ENCODE measurements around the gene NKX2-2. TPM values are rescaled to one million over a fixed set of nuclear protein-coding genes. Genes with fewer than 3 reads are reported as not detected.

The NKX2-2 gene
- total and polyA plus RNA-seq, 4 donors: not detected

DNA sequence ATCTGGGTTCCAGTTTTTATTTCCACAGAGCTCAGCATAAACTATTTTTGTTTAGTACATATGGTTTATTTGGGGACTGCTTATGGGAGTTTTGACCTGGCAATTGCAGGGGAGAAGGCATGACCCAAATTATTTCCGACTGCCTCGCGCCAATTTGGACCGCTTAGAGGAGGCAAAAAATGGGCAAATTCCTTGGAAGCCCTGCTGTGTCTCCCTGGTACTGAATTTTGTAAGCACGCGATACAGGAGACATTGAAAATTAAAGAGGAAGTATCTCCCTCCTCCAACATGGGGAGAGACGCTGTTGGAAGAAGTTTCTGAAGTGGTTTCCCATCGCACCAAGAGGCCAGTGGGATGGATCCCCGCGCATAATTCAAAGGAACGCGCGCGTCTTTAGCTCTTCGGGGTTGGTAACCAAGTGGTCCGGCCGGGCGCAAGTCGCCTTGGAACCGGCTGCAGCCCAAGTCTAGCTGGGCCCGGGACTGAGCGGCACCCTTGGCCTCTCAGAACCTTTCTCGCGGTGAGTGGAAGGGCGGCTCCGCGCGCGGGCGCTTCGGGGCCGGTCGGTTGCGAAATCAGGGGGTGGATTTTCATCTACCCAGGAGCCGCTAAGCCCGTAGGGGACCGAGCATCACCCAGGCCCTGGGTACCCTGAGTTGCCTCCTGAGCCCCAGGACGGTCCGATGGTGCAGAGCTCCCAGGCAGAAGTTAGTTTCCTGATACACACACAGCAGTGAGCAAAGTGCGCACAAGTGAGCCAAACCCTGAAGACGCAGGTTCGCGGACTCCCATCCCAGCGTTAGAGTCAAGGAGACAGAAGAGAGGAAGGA, 6.2 kb downstream of the NKX2-2 start:
- no peak overlapping the region for H3K4me3 ChIP-seq (ENCODE audit: low read depth in 1 of 3, low read length in 3 of 3)
- H3K27me3 ChIP-seq (ENCODE audit: control insufficient read depth in 4 of 4, insufficient read depth in 4 of 4, low read length in 3 of 4): peaks cover 13 to 35% (median 23%) of the 10 kb centered on the region in 4 donors
- peaks cover 26 to 52% (median 40%) of the 10 kb centered on the region in 4 donors for H3K4me1 ChIP-seq (ENCODE audit: control insufficient read depth in 4 of 4, insufficient read depth in 4 of 4, low read length in 3 of 4)
- 9% methylated on average over 44 of the region's 44 CpGs for WGBS
- H3K9me3 ChIP-seq (ENCODE audit: control insufficient read depth in 4 of 4, low read length in 3 of 4): no peaks in the 10 kb centered on the region
- no peak for DNase-seq (ENCODE audit: low spot score)
- H3K36me3 ChIP-seq (ENCODE audit: control insufficient read depth in 4 of 4, insufficient read depth in 3 of 4, low read depth in 1 of 4, low read length in 3 of 4): no peaks in the 10 kb centered on the region
- TF ChIP-seq HNF4G (IDR thresholded peaks at IDR 0.05) (no peak), FOXA2 (IDR thresholded peaks at IDR 0.05) (no peak), NR2F2 (IDR thresholded peaks at IDR 0.05) (no peak), HNF4A (conservative IDR thresholded peaks at IDR 0.05) (no peak), FOXA1 (IDR thresholded peaks at IDR 0.05) (no peak), EGR1 (IDR thresholded peaks at IDR 0.05; ENCODE audit: low read depth in 2 of 2) (no peak)
- TF ChIP-seq, protein P1, sequence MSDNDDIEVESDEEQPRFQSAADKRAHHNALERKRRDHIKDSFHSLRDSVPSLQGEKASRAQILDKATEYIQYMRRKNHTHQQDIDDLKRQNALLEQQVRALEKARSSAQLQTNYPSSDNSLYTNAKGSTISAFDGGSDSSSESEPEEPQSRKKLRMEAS (IDR thresholded peaks at IDR 0.05): no peak
- no peak overlapping the region for H3K27ac ChIP-seq (ENCODE audit: low read depth in 1 of 2, low read length in 2 of 2)
- no peak overlapping the region for H3K9ac ChIP-seq (ENCODE audit: low read depth in 1 of 2, low read length in 2 of 2)

DNA sequence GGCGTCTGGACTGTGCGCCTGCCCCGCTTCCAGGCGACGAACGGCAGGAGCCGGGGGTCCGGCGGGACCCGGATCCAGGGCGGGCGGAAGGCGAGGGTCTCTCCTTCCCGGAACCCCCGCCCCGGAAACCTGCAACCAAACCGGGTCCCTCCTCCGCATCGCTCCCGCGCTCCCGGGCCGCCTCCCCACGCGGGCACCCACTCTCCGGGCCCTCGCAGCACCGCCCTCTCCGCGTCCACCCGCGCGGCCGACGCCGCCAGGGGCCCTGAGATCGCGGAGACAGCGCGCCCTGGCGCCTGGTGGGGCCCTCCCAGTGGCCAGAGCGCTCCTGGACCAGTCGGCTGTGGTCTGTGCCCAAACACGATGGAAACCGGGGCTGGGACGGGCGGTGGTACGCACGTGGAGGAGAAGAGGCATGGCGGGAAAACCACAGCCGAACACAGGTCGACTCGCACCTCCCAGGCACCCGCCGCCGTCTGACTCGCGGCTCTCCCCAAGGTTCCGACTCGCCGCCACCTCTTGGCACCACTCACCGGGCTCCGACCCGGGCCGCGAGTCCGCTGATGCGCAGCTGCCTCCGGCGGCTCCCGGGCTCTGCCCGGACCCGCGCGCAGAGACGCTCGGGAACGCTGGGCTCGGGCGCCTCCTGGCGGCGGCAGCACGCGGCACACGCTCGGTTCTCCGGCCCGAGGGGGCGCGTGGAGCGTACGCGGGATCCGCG, 7.9 kb downstream of the NKX2-2 start:
- no peaks in the 10 kb centered on the region for H3K9me3 ChIP-seq (ENCODE audit: control insufficient read depth in 4 of 4, low read length in 3 of 4)
- H3K4me3 ChIP-seq (ENCODE audit: low read depth in 1 of 3, low read length in 3 of 3): peak overlapping the region; percentile 11 to 66 (median 51)
- WGBS: 3% methylated on average over 95 of the region's 95 CpGs
- H3K9ac ChIP-seq (ENCODE audit: low read depth in 1 of 2, low read length in 2 of 2): no peak overlapping the region
- H3K4me1 ChIP-seq (ENCODE audit: control insufficient read depth in 4 of 4, insufficient read depth in 4 of 4, low read length in 3 of 4): peaks cover 18 to 41% (median 29%) of the 10 kb centered on the region in 4 donors
- peak; percentile 72 for DNase-seq (ENCODE audit: low spot score)
- H3K36me3 ChIP-seq (ENCODE audit: control insufficient read depth in 4 of 4, insufficient read depth in 3 of 4, low read depth in 1 of 4, low read length in 3 of 4): no peaks in the 10 kb centered on the region
- TF ChIP-seq RAD21 (IDR thresholded peaks at IDR 0.05) (peak; percentile 56 to 71), NR2F2 (IDR thresholded peaks at IDR 0.05) (no peak)
- TF ChIP-seq, protein P2, sequence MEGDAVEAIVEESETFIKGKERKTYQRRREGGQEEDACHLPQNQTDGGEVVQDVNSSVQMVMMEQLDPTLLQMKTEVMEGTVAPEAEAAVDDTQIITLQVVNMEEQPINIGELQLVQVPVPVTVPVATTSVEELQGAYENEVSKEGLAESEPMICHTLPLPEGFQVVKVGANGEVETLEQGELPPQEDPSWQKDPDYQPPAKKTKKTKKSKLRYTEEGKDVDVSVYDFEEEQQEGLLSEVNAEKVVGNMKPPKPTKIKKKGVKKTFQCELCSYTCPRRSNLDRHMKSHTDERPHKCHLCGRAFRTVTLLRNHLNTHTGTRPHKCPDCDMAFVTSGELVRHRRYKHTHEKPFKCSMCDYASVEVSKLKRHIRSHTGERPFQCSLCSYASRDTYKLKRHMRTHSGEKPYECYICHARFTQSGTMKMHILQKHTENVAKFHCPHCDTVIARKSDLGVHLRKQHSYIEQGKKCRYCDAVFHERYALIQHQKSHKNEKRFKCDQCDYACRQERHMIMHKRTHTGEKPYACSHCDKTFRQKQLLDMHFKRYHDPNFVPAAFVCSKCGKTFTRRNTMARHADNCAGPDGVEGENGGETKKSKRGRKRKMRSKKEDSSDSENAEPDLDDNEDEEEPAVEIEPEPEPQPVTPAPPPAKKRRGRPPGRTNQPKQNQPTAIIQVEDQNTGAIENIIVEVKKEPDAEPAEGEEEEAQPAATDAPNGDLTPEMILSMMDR (IDR thresholded peaks at IDR 0.05; ENCODE audit: low read depth, low read length, missing input control): peak; percentile 73
- peaks cover 13 to 30% (median 20%) of the 10 kb centered on the region in 4 donors for H3K27me3 ChIP-seq (ENCODE audit: control insufficient read depth in 4 of 4, insufficient read depth in 4 of 4, low read length in 3 of 4)
- H3K27ac ChIP-seq (ENCODE audit: low read depth in 1 of 2, low read length in 2 of 2): no peak overlapping the region

DNA sequence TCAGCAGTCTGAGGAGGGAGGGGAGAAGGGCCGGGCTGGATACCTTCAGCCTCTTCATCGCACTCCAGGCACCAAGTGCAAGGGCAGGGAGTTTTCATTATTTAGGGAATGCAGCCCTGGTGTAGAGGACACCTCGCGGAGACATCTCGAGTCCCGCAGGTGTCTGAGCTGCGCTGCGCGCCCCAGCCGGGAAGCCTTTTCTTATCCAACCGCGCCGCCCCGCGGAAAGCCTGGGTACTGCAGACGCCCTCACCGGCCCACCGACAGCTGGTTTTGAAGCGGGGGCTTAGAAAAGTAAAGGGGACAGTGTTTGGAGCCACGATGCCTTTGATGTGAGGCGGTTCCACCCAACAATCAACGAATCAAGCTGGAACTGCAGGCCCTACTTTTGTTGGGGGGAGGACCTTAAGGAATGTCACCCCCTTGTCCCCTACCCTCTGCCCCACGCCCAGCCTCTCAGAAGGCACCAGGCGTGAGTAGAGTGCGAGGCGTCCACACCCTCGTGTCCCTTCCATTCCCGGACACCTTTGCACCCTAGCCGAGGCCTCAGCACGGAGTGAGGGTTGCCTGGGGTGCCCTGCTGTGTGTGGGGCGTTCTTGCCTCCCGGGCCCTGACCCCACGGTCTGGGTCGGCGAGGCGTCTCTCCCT, 8.6 kb downstream of the NKX2-2 start:
- Histone ChIP-seq H3K4me1 (ENCODE audit: control insufficient read depth in 4 of 4, insufficient read depth in 4 of 4, low read length in 3 of 4) (peaks cover 14 to 34% (median 25%) of the 10 kb centered on the region in 4 donors), H3K27me3 (ENCODE audit: control insufficient read depth in 4 of 4, insufficient read depth in 4 of 4, low read length in 3 of 4) (peaks cover 13 to 30% (median 17%) of the 10 kb centered on the region in 4 donors), H3K27ac (ENCODE audit: low read depth in 1 of 2, low read length in 2 of 2) (no peak overlapping the region), H3K9me3 (ENCODE audit: control insufficient read depth in 4 of 4, low read length in 3 of 4) (no peaks in the 10 kb centered on the region), H3K9ac (ENCODE audit: low read depth in 1 of 2, low read length in 2 of 2) (no peak overlapping the region), H3K4me3 (ENCODE audit: low read depth in 1 of 3, low read length in 3 of 3) (peak overlapping the region in 1 of 3 donors; percentile 51), H3K36me3 (ENCODE audit: control insufficient read depth in 4 of 4, insufficient read depth in 3 of 4, low read depth in 1 of 4, low read length in 3 of 4) (no peaks in the 10 kb centered on the region)
- DNase-seq (ENCODE audit: low spot score): peak; percentile 83
- no peak for TF ChIP-seq EGR1 (IDR thresholded peaks at IDR 0.05; ENCODE audit: low read depth in 2 of 2)
- peak; percentile 95 for TF ChIP-seq RAD21 (IDR thresholded peaks at IDR 0.05)
- TF ChIP-seq, protein P2 (IDR thresholded peaks at IDR 0.05; ENCODE audit: low read depth, low read length, missing input control): peak; percentile 97
- 3% methylated on average over 36 of the region's 36 CpGs for WGBS

Data from liver (tissue), 9 donors.